Smooth muscle cell (in vitro differentiated cells): ENCODE data around the gene RXFP3. TPM values are rescaled to one million over a fixed set of nuclear protein-coding genes. Genes with fewer than 3 reads are reported as not detected.

Experiments used
- DNase-seq: peaks from one replicate; lab custom pipeline; 2025; ENCODE audit not compliant: unreplicated experiment; lab: John Stamatoyannopoulos, UW
- H2AFZ ChIP-seq: fragments of 200-600 bp; sonication (generic); 2 replicates; pipeline ENCODE4 v1.6.0; 2016; ENCODE audit warnings: antibody characterized with exemption, low read depth, mild to moderate bottlenecking
- H3F3A ChIP-seq: fragments of 200-600 bp; sonication (generic); 2 replicates; pipeline ENCODE4 v1.6.0; 2017; ENCODE audit warnings: antibody characterized with exemption, low read depth
- H3K27ac ChIP-seq: fragments of 200-600 bp; sonication (generic); 2 replicates; pipeline ENCODE4 v1.5.1; 2016; ENCODE audit warnings: low read depth, mild to moderate bottlenecking
- H3K27me3 ChIP-seq: fragments of 200-600 bp; sonication (generic); 2 replicates; pipeline ENCODE4 v1.6.1; 2016; ENCODE audit warnings: low read depth, mild to moderate bottlenecking
- H3K36me3 ChIP-seq: fragments of 200-600 bp; sonication (generic); 2 replicates; pipeline ENCODE4 v1.5.1; 2016; ENCODE audit warnings: low read depth
- H3K4me1 ChIP-seq: fragments of 200-600 bp; sonication (generic); 2 replicates; pipeline ENCODE4 v1.5.1; 2016; ENCODE audit warnings: low read depth
- H3K4me2 ChIP-seq: fragments of 200-600 bp; sonication (generic); 2 replicates; pipeline ENCODE4 v1.6.0; 2016; ENCODE audit warnings: mild to moderate bottlenecking
- H3K4me3 ChIP-seq: fragments of 200-600 bp; sonication (generic); 2 replicates; pipeline ENCODE4 v1.5.1; 2016; ENCODE audit warnings: mild to moderate bottlenecking
- H3K79me2 ChIP-seq: fragments of 200-600 bp; sonication (generic); 2 replicates; pipeline ENCODE4 v1.6.0; 2016; ENCODE audit warnings: low read depth, mild to moderate bottlenecking
- H3K9ac ChIP-seq: fragments of 200-600 bp; sonication (generic); 2 replicates; pipeline ENCODE4 v1.6.0; 2016; ENCODE audit warnings: low read depth
- H3K9me3 ChIP-seq: fragments of 200-600 bp; sonication (generic); replicated peaks from 2 replicates; pipeline ENCODE4 v1.5.1; 2016; ENCODE audit warnings: low read depth
- H4K20me1 ChIP-seq: fragments of 200-600 bp; sonication (generic); 2 replicates; pipeline ENCODE4 v1.6.0; 2016; ENCODE audit warnings: low read depth
- WGBS: methylation state at CpG from one replicate; pipeline ENCODE4 v1.1.7; 2016; ENCODE audit warnings: low lambda C conversion rate; 5-methylcytosine and 5-hydroxymethylcytosine counted together
- polyA plus RNA-seq: library from polyadenylated mRNA; unstranded; fragments of >200 nt; fragmentation: Nextera tagmentation; extraction: Ambion mirVana; gene quantifications from 2 replicates; pipeline ENCODE4 v1.2.1, GENCODE V29; 2016
- total RNA-seq: library from RNA; depleted of rRNA; stranded (reverse); fragments of >200 nt; gene quantifications from 2 replicates; pipeline ENCODE4 v1.2.3, GENCODE V29; 2014
- TF ChIP-seq, protein P1 (sequence below): fragments of 200-600 bp; sonication (generic); IDR thresholded peaks from 2 replicates; pipeline ENCODE4 v1.5.1; 2017; ENCODE audit warnings: borderline replicate concordance, mild to moderate bottlenecking, antibody characterized with exemption; ENCODE audit not compliant: insufficient read depth, poor library complexity, severe bottlenecking

RXFP3 gene
- total and polyA plus RNA-seq, 2 experiments from 2014 or later = 0.16 TPM; not detected in 1

- Histone ChIP-seq H2AFZ (no peak overlapping the region), H4K20me1 (no peaks in the 10 kb centered on the region), H3K27ac (no peak overlapping the region), H3K27me3 (no peaks in the 10 kb centered on the region), H3K4me1 (peaks cover 5% of the 10 kb centered on the region), H3K4me3 (no peak overlapping the region), H3K4me2 (peak overlapping the region; percentile 10), H3F3A (no peaks in the 10 kb centered on the region), H3K79me2 (no peaks in the 10 kb centered on the region), H3K9me3 (no peaks in the 10 kb centered on the region), H3K36me3 (no peaks in the 10 kb centered on the region), H3K9ac (no peak overlapping the region)
- 30% methylated on average over 5 of the region's 5 CpGs for WGBS
- TF ChIP-seq, protein P1, sequence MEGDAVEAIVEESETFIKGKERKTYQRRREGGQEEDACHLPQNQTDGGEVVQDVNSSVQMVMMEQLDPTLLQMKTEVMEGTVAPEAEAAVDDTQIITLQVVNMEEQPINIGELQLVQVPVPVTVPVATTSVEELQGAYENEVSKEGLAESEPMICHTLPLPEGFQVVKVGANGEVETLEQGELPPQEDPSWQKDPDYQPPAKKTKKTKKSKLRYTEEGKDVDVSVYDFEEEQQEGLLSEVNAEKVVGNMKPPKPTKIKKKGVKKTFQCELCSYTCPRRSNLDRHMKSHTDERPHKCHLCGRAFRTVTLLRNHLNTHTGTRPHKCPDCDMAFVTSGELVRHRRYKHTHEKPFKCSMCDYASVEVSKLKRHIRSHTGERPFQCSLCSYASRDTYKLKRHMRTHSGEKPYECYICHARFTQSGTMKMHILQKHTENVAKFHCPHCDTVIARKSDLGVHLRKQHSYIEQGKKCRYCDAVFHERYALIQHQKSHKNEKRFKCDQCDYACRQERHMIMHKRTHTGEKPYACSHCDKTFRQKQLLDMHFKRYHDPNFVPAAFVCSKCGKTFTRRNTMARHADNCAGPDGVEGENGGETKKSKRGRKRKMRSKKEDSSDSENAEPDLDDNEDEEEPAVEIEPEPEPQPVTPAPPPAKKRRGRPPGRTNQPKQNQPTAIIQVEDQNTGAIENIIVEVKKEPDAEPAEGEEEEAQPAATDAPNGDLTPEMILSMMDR = no peak
- no peak for DNase-seq
Observed at GRCh38 chr5:33975852-33976251, 39.7 kb downstream of the RXFP3 start.

DNA sequence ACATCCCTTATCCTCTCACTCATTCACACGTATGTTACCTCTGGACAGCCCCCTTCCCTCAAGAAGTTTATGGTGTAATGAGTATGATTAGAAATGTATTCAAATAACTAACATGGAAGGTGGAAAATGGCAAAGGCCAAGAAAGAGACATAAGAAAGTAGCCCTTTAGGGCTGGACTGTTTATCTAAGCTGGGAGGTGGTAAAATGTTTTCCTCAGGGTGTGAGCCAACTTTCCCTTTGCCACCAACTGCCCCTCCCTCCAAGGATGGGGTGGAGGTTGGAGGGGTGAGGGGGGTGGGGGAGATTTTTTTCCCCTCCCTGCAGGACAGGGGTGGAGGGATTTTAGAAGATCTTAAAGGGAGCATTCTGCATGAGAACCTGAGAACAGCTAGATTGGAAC is 40.1 kb downstream of the RXFP3 start:
- Histone ChIP-seq H3K4me1 (peaks cover 5% of the 10 kb centered on the region), H4K20me1 (no peaks in the 10 kb centered on the region), H3F3A (no peaks in the 10 kb centered on the region), H3K79me2 (no peaks in the 10 kb centered on the region), H3K27ac (no peak overlapping the region), H3K9ac (no peak overlapping the region), H3K4me3 (no peak overlapping the region), H2AFZ (no peak overlapping the region), H3K27me3 (no peaks in the 10 kb centered on the region), H3K4me2 (peak overlapping the region; percentile 10), H3K36me3 (no peaks in the 10 kb centered on the region), H3K9me3 (no peaks in the 10 kb centered on the region)
- no peak for DNase-seq
- TF ChIP-seq, protein P1 = no peak
- WGBS = 84% methylated on average over 1 of the region's 1 CpG

DNA sequence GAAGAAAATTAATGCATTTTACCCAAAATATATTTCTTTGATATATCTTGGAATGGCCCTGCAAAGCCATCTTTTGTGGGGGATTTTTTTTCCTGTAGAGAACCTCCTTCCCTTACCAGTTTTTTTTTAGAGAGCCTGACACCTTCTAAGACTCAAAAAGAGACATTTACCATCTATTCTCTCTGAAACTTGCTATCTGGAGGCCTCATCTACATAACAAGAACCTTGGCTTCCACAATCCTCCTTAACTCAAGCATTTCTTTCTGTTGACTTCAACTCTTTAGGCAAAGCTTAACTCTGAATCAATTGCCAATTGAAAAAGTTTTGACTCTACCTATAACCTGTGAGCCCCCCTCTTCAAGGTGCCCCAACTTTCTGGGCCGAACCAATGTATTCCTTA is 42.1 kb downstream of the RXFP3 start:
- Histone ChIP-seq H3K79me2 (no peaks in the 10 kb centered on the region), H3K4me2 (no peak overlapping the region), H3K4me1 (peaks cover 5% of the 10 kb centered on the region), H3K36me3 (no peaks in the 10 kb centered on the region), H3K4me3 (no peak overlapping the region), H3K27me3 (no peaks in the 10 kb centered on the region), H4K20me1 (no peaks in the 10 kb centered on the region), H3K9me3 (no peaks in the 10 kb centered on the region), H3K9ac (no peak overlapping the region), H3K27ac (no peak overlapping the region), H2AFZ (no peak overlapping the region), H3F3A (no peaks in the 10 kb centered on the region)
- DNase-seq = no peak
- TF ChIP-seq, protein P1 = no peak
- WGBS = 73% methylated on average over 1 of the region's 1 CpG

GRCh38 chr5:33980030-33980429 is 43.8 kb downstream of the RXFP3 start:
- no peaks in the 10 kb centered on the region for H3K27me3 ChIP-seq
- H3F3A ChIP-seq = no peaks in the 10 kb centered on the region
- no peaks in the 10 kb centered on the region for H3K36me3 ChIP-seq
- 94% methylated on average over 3 of the region's 3 CpGs for whole genome bisulfite sequencing
- no peaks in the 10 kb centered on the region for H3K79me2 ChIP-seq
- H3K9me3 ChIP-seq = no peaks in the 10 kb centered on the region
- no peak overlapping the region for H3K4me3 ChIP-seq
- no peak overlapping the region for H2AFZ ChIP-seq
- no peak overlapping the region for H3K27ac ChIP-seq
- no peak for DNase-seq
- no peak overlapping the region for H3K9ac ChIP-seq
- H4K20me1 ChIP-seq = no peaks in the 10 kb centered on the region
- H3K4me2 ChIP-seq = no peak overlapping the region
- TF ChIP-seq, protein P1 = no peak
- H3K4me1 ChIP-seq = peaks cover 5% of the 10 kb centered on the region
